SH-SY5Y (cell line): ENCODE results near the gene CLIC5.

Experiments
- GATA2 ChIP-seq: IDR thresholded peaks from 2 replicates; pipeline ENCODE4 v1.6.1; 2011; ENCODE audit warnings: mild to moderate bottlenecking, low read depth, low read length
- GATA3 ChIP-seq: IDR thresholded peaks from 2 replicates; pipeline ENCODE4 v1.6.1; 2011; ENCODE audit warnings: low read depth, mild to moderate bottlenecking, low read length, moderate library complexity

DNA sequence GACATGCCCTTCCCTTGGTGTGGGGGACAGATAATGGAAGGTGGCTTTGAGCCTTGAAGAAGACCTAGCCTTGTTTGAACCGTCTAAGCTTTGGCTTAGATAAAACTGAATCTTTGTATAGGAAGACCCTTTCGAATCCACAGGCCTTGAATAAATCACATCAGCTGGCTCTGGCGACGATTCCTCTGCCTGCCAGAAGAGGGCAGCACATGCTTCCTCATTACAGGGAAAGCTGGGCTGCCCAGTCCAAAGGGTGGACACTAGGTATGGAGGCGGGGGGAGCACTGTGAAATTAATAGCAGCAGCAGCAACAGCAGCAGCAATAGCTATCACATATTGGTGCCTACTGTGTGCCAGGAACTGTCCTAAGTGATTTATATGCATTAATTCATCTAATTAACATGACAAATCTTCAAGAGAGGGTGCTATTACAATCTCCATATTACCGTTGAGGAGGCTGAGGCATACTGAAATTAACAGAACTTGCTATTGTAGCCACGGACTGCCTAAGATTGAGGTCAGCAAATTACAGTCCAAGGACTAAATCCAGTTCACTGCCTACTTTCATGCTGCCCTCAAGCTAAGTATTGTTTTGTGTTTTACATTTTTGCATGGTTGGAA is 85.1 kb downstream of the CLIC5 start:
- no peak for TF ChIP-seq GATA2
- no peak for TF ChIP-seq GATA3
